Hematopoietic multipotent progenitor cell treated with erythropoietin and hydrocortisone succinate and interleukin-3 and kit ligand, for 17 days (in vitro differentiated cells): Measurements from ENCODE around the gene MRPS2.
"Not testable (repeated sequence)": the region's sequence is repeated elsewhere in the genome, so short reads cannot be mapped to it uniquely, and the experiment has no call there.

Source experiments
- DNase-seq: peaks from one replicate; pipeline ENCODE4 v3.0.0-alpha.2; 2015; ENCODE audit warnings: low spot score

Gene MRPS2

DNA sequence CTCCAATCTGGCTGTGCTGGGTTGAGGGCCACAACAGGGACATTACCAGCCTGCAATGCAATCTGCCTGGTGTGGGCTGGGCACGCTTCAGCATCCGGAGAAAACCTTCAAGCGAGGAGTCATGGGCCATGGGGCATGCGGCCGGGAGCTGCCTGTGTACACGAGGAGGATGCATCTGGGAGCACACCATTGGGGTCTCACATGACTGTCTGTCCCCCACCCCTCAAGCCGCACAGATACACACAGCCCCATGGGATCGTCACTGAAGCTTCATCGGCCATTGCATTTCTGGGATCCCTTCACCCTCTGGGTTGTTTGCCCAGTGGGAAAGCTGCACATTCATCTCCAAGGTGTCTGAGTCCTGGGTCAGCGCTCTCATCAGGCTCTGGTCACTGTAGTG lies 30.6 kb downstream of the MRPS2 start:
- DNase-seq: no peak

DNA sequence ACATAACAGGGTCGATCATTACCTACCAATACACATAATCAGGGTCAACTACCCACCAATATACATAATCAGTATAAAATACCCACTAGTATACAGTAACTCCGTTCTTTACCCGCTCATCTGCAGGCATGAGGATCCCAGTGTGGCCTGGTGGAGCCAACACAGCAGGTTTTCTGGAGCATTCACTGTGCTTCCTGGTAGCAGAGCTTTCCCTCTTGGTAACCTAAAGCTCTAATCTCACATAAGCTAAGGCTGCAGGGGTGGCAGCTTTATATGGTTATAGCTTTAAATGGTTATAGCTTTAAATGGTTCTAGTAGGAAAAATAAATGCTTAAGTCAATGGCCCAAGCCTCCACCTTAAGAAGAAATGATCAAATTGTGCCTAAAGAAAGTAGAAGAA lies 32.6 kb downstream of the MRPS2 start:
- no peak for DNase-seq

DNA sequence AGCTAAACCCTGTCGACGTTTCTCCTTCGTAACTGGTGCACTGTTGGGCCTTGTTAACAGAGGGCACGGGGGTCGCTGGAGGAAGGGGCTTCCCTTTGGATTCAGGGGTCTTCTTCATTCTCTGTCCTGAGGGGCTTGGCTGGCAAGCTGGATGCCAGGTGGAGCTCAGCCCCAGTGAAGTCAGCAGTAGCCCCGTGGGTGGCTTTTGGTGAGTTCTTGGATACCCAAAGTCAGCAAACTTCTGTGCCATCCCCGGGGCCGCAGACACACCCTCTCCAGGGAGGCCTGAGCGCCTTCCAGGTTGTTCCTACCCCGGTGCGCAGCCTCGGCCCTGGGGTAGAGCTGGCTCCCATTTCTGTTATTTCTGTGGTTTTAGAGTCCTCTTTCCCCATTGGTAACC lies 33.2 kb downstream of the MRPS2 start:
- no peak for DNase-seq

DNA sequence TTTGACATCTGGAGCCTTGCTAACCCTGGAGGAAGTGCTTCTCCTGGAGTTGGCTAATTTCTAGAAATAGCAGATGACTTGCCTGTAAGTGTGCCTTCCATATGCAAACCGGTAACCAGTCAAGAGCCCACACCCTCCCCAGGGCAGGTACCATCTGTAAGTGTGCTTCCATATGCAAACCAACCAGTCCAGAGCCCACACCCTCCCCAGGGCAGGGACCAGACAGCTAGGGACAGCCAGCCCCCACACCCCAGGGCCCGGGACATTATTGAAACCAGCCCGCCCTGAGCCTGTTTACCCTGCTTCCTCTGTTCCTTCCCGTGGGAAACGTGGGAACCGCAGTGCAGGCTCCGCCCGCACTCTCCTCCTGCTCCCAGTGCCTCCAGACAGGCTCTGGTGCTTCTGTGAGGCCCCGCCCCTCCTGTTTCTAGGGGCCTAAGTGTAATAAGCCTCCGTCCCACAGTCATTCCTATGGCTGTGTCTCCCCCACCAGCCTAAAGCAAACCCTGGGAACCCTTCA lies 33.8 kb downstream of the MRPS2 start:
- not testable (repeated sequence) for DNase-seq

DNA sequence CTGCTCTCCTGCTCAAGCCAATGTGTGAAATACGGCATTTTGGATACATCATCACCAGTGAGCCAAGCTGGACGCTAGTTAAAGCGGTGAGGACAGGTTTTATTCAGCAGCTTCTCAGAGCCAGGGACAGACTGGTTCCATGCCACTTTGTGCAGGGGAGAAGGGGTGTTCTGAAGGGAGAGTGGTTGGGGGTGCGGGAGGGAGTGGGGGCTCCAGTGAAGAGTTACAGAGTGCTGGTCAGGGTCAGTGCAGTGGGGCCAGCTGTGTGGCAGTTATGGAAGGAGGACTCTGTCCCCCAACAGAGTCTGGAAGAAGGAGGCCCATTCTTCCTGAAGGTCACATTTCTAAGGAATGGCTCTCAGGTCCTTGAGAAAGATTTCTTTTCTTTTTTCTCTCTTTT lies 34.3 kb downstream of the MRPS2 start:
- not testable (repeated sequence) for DNase-seq

DNA sequence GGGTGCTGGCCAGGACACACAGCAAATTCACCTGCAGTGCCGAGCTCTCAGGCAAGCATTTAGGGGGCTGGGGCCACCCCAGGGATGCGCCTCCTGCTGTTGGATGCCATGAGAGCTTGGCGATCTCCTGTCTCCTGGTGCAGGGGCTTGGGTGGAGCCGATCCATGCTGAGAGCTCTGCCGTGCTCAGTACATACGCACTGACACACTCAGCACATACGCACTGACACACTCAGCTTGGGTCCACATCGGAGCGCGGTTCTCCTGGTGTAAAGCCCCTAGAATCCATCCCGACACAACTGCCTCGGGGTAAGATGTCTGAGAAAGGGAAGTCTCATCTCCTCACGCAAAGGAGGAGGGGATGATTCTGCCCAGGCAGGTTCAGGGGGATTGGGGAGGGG lies 35.1 kb downstream of the MRPS2 start:
- not testable (repeated sequence) for DNase-seq

DNA sequence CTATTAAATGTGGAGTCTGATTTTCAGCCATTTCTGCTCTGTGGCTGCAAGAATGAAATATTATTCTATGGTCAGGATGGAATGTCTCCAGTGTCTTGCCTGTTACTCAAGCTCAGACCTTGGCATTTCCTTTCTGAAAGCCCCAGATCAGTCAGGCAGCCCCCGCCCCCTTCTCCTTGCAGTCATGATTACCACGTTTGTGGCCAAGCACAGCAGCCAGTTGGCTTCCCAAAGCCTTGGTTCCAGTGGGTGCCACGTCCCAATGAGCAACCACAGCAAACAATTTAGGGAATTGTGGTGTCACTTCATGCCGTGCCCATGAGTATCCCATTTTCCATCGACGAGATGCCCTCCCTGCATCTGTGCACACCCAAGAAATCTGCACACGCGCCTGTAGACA lies 35.7 kb downstream of the MRPS2 start:
- DNase-seq: no peak

DNA sequence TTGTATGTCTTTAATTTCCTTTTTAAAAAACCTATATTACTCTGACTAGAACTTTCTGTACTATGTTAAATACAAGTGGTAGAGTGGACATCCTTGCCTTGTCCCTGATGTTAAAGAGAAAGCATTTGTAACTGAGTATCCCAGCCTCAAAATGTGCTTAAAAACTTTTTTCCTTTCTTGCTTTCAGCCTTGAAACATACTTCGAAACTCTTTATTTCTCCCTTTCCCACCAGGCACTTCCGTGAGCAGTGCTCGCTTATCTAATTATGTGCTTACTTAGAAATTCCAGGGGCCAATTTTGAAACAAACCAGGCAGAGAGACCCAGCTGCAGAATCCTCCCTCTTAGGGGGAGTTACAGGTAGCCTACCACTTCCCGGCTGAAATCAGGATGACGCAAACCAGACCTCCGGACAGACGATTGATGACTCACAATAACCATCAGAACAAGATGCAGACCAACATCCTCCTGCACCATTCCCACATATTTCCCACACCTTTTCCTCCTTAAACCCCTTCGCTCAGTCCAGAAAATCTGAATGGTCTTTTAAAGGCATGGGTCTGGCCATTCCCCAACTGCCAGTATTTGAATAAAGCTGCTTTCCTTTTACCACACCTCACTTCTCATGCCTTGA lies 42.9 kb downstream of the MRPS2 start:
- not testable (repeated sequence) for DNase-seq

DNA sequence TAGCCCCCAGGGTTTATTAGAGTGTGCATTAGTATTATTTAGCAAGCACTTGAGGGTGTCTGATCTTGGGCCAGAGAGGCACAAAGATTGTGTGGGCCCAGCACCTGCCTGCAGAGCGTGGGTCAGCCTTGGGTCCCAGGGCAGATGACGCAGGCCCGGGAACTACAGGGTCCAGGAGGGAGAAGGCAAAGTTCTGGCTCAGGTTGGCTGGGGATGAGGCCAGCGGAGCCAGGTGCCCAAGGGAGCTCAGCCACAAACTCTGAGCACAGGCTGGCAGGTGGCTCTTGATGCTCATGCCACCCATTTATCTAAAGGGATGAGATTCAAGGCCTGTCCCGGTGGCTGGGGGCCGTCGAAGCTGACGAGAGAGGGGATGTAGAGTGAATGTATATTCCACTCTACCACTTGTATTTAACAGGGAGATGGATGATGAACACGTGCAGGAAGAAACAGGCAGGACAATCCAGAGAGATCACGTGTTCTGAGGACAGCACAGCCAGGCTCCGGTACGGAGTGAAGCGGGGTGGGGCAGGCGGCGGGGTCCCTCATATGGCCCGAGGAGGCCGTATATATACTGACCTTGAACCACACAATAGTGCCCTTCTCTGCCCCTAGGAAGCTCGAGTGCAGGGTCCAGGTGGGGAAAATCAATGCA lies 44.6 kb downstream of the MRPS2 start:
- DNase-seq: no peak

DNA sequence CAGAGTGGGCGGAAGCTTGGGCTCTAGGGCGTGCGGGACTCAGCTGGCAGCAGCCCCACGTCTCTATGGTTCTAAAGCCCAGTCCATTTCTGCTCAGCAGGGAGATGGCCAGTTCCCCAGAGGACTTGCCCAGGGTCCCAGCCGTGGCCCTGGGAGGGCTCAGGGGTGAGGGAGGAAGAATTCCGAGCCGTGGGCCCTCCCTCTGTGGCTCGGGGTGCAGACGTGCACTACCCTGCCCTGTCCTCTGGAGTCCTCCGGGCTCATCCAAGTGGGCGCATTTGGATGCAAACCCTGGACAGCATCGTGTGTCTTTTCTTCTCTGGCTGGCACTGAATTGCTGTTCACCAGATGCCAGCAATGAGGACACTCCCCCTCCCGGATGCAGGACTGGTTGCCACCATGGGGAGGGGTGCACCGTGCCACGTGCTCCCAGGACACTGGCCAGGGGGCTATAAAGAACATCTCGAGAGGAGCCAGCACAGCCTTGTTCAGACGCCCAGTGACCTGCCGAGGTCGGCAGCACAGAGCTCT lies 45.2 kb downstream of the MRPS2 start, which contains the start of gene OBP2A:
TSS of gene OBP2A (plus strand) at position 481 of the 531 bp plus-strand sequence. CDS start 55 bp downstream, outside the sequence.
- DNase-seq: not testable (repeated sequence)

DNA sequence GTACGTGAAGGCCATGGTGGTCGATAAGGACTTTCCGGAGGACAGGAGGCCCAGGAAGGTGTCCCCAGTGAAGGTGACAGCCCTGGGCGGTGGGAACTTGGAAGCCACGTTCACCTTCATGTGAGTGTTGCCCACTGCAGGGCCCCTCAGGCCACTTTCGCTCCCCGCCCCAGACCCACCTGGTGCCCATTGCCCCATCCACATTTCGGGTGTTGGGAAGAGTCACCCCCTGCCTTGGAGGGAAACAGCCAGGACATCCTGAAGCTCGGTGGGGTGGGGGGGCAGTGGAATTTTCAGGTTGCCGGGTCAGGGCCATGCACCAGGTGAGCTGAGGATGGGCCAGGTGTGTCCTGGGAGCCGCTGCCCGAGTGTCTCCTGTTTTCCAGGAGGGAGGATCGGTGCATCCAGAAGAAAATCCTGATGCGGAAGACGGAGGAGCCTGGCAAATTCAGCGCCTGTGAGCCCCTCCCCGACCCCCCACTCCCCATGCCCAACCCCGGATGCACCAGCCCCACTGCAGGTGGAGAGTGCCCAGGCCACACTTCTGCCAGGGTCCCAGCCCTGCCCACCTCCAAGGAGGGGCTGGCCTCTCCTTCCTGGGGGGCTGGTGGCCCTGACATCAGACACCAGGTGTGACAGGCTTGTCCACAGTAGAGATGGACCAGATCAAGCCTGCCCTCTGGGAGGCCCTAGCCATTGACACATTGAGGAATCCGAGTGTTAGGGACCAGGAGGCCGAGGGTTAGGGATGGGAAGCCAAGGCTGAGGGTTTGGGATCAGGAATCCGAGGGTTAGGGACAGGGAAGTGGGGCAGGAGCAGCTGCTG lies 46.5 kb downstream of the MRPS2 start:
- DNase-seq: not testable (repeated sequence)

DNA sequence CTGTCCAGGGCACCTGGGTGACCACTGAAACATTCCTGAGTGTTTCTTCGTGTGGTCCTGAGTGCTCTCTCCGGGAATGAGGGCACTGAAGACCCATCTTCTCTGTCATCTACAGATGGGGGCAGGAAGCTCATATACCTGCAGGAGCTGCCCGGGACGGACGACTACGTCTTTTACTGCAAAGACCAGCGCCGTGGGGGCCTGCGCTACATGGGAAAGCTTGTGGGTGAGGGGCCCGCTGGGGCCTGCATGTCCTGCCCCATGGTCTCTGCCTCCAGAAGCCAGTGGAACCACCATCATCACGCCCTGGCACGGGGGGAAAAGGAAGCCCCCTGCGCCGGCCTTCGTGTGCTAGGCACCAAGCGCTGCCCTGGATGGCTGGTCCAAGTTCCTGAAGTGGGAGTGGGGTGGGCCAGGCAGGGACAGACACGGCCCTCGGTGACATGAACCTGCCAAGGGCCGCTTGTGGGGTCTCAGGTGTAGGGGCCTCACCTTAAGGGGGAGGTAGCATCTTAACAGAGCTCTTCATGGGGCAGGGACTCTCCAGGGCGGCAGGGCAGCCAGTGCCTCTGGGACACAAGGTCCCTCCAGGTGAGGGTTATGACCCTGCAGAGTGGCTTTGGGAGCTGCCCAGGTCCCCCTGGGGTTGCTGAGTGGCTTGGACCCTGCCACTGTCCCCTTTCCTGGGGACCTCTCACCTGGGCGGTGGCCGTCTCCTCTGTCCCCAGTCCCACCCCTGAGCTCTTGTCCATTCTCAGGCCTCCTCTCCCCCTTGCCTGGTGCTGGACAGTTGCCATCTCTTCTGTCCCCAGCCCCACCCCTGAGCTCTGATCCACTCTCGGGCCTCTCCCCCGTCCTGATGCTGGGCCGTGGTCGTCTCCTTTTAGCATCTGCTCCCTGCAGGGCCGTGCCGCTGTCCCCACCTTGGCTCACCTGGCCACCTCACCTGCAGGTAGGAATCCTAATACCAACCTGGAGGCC lies 47.6 kb downstream of the MRPS2 start:
- no peak for DNase-seq

DNA sequence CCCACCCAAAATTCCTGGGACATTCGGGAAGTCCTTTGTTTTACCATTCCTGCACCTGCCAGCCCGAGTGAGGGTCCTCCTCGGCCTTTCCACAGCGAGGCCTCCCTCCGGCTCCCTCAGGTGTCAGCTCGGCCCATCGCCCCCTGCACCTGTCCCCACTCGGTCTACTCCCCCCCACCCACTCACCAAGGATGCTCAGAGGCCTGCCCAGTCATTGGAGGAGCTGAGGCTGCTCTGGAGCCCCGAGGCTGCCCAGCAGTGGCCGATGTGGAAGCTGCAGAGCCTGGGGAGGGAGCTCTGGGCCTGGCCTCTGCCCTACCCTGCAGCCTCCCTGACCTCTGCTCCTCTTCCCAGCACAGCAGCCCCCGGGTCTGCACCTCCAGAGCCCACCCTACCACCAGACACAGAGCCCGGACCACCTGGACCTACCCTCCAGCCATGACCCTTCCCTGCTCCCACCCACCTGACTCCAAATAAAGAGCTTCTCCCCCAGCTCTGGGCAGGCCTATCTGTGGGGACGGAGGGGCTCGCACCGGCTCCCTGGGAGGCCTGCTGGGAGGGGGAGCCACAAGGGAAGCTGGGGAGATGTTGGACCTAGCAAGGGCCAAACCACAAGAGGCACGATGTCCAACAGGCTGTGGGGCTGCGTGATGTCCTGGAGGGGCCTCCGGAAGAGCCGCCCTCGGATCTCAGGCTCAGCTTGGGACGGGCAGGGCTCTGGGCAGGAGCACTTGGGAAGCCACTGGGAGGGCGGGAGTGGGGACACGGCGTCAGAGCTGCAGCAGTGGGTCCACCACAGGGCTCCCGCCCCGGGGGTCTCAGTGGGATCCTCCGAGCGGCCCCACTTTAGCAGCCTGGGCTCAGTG lies 49.2 kb downstream of the MRPS2 start:
- not testable (repeated sequence) for DNase-seq

DNA sequence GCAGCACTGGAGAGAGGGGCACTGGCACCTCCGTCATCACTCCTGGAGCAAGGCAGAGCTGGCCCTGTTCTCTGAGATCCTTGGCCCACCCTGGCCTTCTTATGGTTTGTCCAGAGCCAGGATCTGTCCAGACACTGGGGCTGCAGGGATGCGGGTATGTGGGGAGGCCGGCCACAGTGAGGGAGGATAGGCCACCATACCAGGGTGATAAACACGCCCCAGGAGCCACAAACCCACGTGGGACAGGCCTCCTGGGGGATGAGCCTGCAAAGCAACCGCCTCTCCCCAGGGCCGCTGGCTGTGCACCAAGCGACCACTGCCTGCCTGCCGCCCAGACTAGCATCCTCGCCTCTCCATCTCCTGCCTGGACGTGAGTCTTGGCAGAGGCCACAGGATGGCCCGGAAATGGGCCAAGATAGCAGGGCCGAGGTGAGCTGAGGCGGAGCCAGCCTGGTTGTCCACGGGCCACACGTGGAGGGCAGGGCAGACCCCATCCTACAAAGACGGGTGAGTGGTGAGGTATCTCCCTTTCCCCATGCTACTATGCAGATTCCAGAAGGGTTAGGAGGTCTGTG lies 49.9 kb downstream of the MRPS2 start:
- DNase-seq: no peak

DNA sequence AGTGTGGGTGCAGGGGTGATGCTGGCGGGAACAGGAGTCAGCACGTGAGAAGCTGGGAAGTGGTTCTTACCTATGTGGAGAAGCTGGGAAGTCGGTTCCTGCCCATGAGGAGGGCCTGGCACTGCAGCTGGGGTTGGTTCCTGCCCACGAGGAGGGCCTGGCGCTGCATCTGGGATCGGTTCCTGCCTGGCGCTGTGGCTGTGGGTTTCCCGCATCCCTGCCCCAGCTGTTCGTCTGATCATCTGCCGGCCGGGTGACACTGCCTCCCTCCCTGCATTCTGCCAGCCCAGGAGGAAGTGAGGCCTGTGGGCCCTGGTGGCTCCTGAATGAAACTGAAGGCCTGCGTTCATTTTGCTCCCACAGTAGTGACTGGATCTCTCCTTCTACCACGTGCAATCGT lies 50.5 kb downstream of the MRPS2 start:
- DNase-seq: no peak

DNA sequence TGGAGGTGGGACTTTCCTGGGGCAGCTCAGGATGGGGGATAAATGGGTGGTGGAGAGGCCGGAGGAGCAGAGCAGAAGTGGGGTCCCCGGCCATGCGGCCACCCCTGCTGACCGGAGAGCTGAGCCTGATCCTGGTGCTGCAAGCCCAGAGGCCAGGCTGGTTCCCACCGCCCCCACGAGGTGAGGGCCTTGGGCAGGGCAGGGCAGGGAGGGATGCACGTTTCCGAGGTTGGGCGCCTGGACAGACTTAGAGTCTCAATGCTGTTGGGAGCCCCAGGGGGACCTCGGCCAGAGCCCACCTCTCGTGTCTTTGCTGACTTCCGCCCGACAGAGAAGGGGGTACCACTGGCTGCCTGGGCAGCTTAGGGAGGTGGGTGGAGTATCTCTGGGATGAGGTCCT lies 51.0 kb downstream of the MRPS2 start:
- DNase-seq: no peak

DNA sequence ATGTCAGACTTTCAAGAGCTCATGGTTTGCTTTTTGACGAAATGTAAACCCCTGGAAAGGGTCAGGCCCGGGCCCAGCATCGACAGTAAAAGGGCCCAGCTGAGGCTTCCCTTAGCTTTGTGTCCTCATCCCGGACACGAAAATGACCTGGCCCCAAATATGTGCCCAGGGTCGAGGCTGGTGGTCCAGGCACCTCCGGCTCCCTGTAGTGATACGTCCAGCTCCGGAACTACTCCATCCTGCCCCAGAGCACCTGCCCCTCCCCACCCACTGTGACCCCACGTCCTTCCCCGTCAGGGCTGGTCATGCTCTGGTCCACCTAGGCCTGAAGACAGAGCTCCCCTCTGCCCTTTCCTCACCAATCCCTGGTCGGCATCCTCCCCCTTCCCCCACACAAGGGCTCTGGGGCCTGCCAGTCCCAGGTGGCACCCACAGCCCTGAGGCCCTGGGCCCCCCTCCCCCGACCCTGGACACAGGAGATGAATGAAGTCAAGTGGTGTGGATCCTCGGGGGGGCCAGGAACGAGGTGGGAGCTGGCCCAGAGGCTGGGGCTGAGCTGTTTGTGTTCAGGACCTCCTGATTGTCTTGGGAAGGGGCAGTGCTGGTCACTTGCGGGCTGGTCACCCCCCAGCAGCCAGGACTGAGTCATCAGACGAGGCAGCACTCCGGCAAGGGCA lies 51.7 kb downstream of the MRPS2 start:
- no peak for DNase-seq

DNA sequence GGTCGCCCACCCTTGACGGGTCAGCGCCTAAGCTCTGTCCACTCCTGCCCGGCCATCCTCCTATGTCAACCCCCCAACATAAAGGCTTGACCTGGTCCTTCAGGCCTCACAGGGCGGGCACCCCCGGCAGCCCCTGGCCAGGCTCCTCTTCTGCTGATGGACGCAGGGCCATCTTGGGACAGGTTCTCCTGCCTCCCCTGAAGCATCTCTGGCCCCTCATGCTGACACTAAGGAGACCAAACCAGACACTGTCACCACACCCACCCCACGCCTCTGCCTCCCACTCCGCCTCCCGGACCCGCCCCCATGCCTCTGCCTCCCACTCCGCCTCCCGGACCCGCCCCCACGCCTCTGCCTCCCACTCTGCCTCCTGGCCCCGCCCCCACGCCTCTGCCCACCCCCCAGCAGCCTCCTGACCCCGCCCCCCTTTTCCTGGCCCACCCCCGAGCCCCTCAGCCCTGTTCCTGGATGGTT lies 52.3 kb downstream of the MRPS2 start:
- no peak for DNase-seq
